Testis (tissue), 3 donors: ENCODE data around the gene BCAT1. TPM values are rescaled to one million over a fixed set of nuclear protein-coding genes. Genes with fewer than 3 reads are reported as not detected.
A peak's percentile ranks its signal among the peaks of the same experiment; 100 is the strongest.
"Not testable (repeated sequence)": the region's sequence is repeated elsewhere in the genome, so short reads cannot be mapped to it uniquely, and the experiment has no call there.

Experiments
- DNase-seq: peaks from one replicate; pipeline ENCODE4 v3.0.0-alpha.2; 2019
- H3K27ac ChIP-seq, 2 donors: fragments of 200-600 bp; sonication (generic); one replicate each; pipeline ENCODE4 v1.5.1; 2019
- H3K27me3 ChIP-seq: fragments of 200-600 bp; sonication (generic); one replicate; pipeline ENCODE4 v1.5.1; 2019
- H3K36me3 ChIP-seq: fragments of 200-600 bp; sonication (generic); one replicate; pipeline ENCODE4 v1.5.1; 2017; ENCODE audit warnings: low read depth; ENCODE audit errors: missing control alignments
- H3K4me1 ChIP-seq: fragments of 200-600 bp; sonication (generic); one replicate; pipeline ENCODE4 v1.5.1; 2019
- H3K4me3 ChIP-seq, 2 donors: fragments of 200-600 bp; sonication (generic); one replicate each; pipeline ENCODE4 v1.5.1; 2017 to 2019
- H3K9me3 ChIP-seq: fragments of 200-600 bp; sonication (generic); one replicate; pipeline ENCODE4 v1.5.1; 2017
- POLR2A ChIP-seq: fragments of 450-650 bp; IDR thresholded peaks from one replicate; pipeline ENCODE4 v1.6.1; 2017; ENCODE audit warnings: antibody characterized with exemption, mild to moderate bottlenecking, moderate library complexity
- WGBS, 2 donors: methylation state at CpG; one replicate each; pipeline ENCODE4 v1.1.5; 2018; 5-methylcytosine and 5-hydroxymethylcytosine counted together
- intact Hi-C: fragments of 100-400 bp; cut with DNase I; formaldehyde crosslinking; loops from one replicate; pipeline ENCODE4 v1.15.1; 2023; ENCODE audit warnings: low total_unique reads
- polyA plus RNA-seq: library from polyadenylated mRNA; stranded (reverse); fragments of 350-450 nt; fragmentation: Illumina TruSeq; extraction: RNeasy Lipid Tissue Mini Kit (QIAGEN cat#74804); gene quantifications from one replicate; pipeline ENCODE4 v1.2.3, GENCODE V29; 2014; ENCODE audit warnings: low read depth, low replicate concordance; ENCODE audit not compliant: insufficient read depth
- total RNA-seq, 2 donors: library from RNA; depleted of rRNA; stranded (reverse); fragments of >200 nt; gene quantifications; one replicate each; pipeline ENCODE4 v1.2.3, GENCODE V29; 2016
- TF ChIP-seq, protein P1 (sequence below), 3 experiments: fragments of 450-650 bp in 2 of 3; fragments of 200-600 bp in 1 of 3; sonication (generic) in 1 of 3; IDR thresholded peaks; one replicate each; pipeline ENCODE4 v1.5.1; 2016 to 2019; ENCODE audit warnings: antibody characterized with exemption in 3 of 3, mild to moderate bottlenecking in 2 of 3, moderate library complexity in 1 of 3

The BCAT1 gene
- total and polyA plus RNA-seq, 3 donors from 2014 or later = 30.8 to 44.2 (median 34.7) TPM

DNA sequence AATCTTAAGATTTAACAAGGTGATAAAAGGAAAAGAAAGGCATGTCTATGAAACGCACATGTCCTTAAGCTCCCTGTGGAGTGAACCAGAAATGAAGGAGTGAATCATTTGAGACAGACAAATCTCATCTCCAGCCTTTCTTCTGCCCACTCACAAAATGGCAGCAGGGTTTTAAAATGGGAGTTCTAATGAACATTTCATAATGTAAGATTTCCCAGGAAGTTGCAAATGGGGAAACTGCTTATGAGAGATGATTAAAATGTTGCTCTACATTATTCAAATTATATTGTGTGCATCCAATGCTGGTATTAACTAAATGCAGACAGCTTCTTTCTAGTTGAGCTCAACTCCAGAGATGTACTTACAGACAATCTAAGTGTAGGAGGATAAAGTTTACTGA, 76.7 kb downstream of the BCAT1 start:
- H3K36me3 ChIP-seq = no peaks in the 10 kb centered on the region
- 80 to 100% methylated on average over 1 of the region's 1 CpG for WGBS, 2 donors

DNA sequence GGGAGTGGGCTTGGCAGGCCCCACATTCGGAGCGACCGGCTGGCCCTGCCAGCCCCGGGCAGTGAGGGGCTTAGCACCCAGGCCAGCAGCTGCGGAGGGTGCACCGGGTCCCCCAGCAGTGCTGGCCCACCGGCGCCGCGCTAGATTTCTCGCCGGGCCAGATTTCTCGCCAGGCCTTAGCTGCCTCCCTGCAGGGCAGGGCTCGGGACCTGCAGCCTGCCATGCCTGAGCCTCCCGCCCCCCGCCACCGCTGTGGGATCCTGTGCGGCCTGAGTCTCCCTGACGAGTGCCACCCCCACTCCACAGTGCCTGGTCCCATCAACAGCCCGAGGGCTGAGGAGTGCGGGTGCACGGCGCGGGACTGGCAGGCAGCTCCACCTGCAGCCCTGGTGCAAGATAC, 82.8 kb downstream of the BCAT1 start:
- H3K9me3 ChIP-seq, H3K27ac ChIP-seq, DNase-seq, intact Hi-C loops, H3K36me3 ChIP-seq, H3K27me3 ChIP-seq, H3K4me1 ChIP-seq: not testable (repeated sequence)
- WGBS, 2 donors = 76 to 79% methylated on average over 5 to 24 of the region's 24 CpGs
- H3K4me3 ChIP-seq = peak overlapping the region; percentile 16 to 27

More for the DNA sequence above, 76.7 kb downstream of the BCAT1 start:
- no peaks in the 10 kb centered on the region for H3K27me3 ChIP-seq
- H3K4me3 ChIP-seq = no peak overlapping the region
- intact Hi-C loops = no loop called here
- no peak for DNase-seq
- TF ChIP-seq, protein P1, sequence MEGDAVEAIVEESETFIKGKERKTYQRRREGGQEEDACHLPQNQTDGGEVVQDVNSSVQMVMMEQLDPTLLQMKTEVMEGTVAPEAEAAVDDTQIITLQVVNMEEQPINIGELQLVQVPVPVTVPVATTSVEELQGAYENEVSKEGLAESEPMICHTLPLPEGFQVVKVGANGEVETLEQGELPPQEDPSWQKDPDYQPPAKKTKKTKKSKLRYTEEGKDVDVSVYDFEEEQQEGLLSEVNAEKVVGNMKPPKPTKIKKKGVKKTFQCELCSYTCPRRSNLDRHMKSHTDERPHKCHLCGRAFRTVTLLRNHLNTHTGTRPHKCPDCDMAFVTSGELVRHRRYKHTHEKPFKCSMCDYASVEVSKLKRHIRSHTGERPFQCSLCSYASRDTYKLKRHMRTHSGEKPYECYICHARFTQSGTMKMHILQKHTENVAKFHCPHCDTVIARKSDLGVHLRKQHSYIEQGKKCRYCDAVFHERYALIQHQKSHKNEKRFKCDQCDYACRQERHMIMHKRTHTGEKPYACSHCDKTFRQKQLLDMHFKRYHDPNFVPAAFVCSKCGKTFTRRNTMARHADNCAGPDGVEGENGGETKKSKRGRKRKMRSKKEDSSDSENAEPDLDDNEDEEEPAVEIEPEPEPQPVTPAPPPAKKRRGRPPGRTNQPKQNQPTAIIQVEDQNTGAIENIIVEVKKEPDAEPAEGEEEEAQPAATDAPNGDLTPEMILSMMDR (IDR thresholded peaks at IDR 0.05) = no peak
- no peak for TF ChIP-seq POLR2A
- no peak overlapping the region for H3K27ac ChIP-seq
- H3K9me3 ChIP-seq = no peaks in the 10 kb centered on the region
- no peaks in the 10 kb centered on the region for H3K4me1 ChIP-seq

DNA sequence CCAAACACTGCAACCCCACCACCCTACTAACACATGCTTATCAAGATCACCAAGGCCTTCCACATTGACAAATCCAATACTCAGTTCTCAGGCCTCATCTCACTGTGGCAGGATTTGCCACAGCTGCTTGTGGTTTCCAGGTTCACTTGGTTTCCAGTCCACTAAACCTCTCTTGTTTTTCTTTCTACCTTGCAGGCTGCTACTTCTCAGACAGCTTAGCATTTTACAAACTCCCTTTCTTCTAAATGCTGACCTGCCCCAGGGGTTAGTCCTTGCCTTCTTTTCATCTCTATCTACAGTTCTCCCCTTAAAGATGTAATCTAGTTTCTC, 84.1 kb downstream of the BCAT1 start:
- no peaks in the 10 kb centered on the region for H3K4me1 ChIP-seq
- TF ChIP-seq, protein P1 (IDR thresholded peaks at IDR 0.05) = no peak
- no peak for TF ChIP-seq POLR2A
- H3K4me3 ChIP-seq = no peak overlapping the region
- no peaks in the 10 kb centered on the region for H3K9me3 ChIP-seq
- H3K27me3 ChIP-seq = no peaks in the 10 kb centered on the region
- H3K36me3 ChIP-seq = no peaks in the 10 kb centered on the region
- no peak overlapping the region for H3K27ac ChIP-seq
- no peak for DNase-seq
- intact Hi-C loops = no loop called here

DNA sequence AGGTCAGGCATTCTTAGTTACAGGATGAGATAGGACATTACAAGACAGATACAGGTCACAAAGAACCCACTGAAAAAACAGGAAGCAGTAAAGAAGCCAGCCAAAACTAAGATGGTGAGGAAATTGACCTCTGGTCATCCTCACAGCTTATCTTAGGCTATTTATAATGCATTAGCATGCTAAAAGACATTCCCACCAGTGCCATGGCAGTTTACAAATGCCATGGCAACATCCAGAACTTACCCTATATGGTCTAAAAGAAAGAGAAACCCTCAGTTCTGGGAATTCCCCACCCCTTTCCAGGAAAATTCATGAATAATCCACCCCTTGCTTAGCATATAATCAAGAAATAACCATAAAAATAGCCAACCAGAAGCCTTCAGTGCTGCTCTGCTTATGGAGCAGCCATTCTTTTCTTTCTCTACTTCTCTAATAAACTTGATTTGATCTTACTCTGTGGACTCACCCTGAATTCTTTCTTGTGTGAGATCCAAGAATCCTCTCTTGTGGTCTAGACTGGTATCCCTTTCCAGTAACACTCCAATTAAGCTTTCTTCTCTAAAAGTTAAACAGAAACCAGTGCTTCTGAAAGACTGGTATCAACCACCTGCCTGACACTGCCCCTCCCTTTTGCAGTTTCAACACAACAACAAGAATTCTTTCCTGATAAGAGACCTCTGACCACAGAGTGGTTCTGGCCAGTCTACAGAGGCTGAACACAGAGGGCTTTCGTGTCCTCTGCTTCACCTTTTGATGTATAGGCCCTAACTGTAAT, 86.9 kb downstream of the BCAT1 start:
- Histone ChIP-seq H3K36me3 (no peaks in the 10 kb centered on the region), H3K27me3 (no peaks in the 10 kb centered on the region), H3K4me3 (no peak overlapping the region), H3K9me3 (no peaks in the 10 kb centered on the region), H3K27ac (no peak overlapping the region), H3K4me1 (no peaks in the 10 kb centered on the region)
- 81 to 91% methylated on average over 1 of the region's 1 CpG for WGBS, 2 donors
- DNase-seq = no peak
- intact Hi-C loops = no loop called here
- TF ChIP-seq, protein P1 (IDR thresholded peaks at IDR 0.05) = no peak
- no peak for TF ChIP-seq POLR2A

DNA sequence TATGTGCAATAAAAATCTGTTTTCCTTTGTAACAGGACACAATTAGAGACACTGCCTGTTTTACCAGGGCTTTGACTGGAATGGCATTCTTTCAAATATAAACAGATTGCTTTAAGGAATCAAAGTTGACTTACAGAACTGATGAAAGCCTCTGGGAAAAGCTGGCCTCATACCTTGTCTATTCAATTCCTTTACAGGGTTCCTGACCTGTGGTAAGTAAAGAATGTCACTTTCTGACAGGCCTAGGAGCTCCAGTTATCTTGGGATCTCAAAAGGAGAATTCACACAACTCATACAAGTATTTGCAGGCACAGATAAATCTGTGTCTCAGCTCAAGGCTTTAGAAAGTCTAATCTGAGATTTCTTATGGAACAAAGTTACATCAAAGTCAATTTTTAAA, 88.4 kb downstream of the BCAT1 start:
- Histone ChIP-seq H3K9me3 (no peaks in the 10 kb centered on the region), H3K27ac (no peak overlapping the region), H3K4me3 (no peak overlapping the region), H3K4me1 (no peaks in the 10 kb centered on the region), H3K36me3 (no peaks in the 10 kb centered on the region), H3K27me3 (no peaks in the 10 kb centered on the region)
- intact Hi-C loops = no loop called here
- no peak for DNase-seq
- TF ChIP-seq, protein P1 (IDR thresholded peaks at IDR 0.05) = no peak
- no peak for TF ChIP-seq POLR2A
